Fibroblast of the aortic adventitia (primary cell): ENCODE measurements around the gene PLA2G5. TPM values are rescaled to one million over a fixed set of nuclear protein-coding genes. Genes with fewer than 3 reads are reported as not detected.

Experiments used
- DNase-seq: peaks from one replicate; pipeline ENCODE4 v3.0.0-alpha.2; 2010; ENCODE audit warnings: low read depth
- H3K4me3 ChIP-seq: 2 replicates; pipeline ENCODE4 v1.5.1; 2011; ENCODE audit warnings: low read depth, mild to moderate bottlenecking, control low read depth, low read length, moderate library complexity
- total RNA-seq: library from RNA; depleted of rRNA; stranded (reverse); fragments of >200 nt; gene quantifications from 2 replicates; pipeline ENCODE4 v1.2.3, GENCODE V29; 2012; ENCODE audit warnings: low replicate concordance
- TF ChIP-seq, protein P1 (sequence below): IDR thresholded peaks from 2 replicates; pipeline ENCODE4 v1.5.1; 2011; ENCODE audit warnings: mild to moderate bottlenecking, low read length, control low read depth, inconsistent platforms; ENCODE audit not compliant: insufficient read depth

Gene PLA2G5
- total RNA-seq, 1 donor: 0.36 TPM

DNA sequence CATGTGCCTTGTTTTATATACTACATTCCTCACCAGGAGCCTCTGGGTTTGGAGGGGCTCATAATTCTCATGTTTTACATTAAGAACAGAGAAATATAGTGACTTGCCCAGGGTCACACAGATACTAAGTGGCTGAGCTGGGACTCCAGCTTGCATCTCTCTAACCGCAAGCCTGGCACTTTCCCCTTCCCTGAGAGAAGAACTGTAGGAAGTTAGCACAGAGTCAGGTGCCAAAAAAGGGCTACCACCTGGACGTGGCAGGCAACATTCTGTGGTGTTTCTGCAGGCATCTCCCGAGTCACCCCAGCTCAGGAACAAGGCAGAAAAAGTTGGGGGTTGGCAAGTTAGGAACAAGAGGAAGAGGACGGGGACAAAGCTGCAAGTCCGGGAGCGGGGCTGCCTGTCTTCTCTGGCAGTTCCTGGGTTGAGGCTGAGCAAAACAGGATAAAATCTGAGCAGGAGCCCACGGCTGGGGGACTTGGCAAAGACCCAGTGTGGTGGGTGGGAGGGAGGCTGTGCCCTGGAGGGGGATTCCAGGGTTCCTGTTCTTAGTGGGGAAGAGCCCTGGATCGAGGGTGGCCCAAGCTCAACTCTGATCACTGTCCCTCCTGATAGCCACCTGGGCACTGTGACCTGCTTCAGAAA lies 9.8 kb downstream of the PLA2G5 start:
- H3K4me3 ChIP-seq: no peak overlapping the region
- no peak for DNase-seq
- TF ChIP-seq, protein P1, sequence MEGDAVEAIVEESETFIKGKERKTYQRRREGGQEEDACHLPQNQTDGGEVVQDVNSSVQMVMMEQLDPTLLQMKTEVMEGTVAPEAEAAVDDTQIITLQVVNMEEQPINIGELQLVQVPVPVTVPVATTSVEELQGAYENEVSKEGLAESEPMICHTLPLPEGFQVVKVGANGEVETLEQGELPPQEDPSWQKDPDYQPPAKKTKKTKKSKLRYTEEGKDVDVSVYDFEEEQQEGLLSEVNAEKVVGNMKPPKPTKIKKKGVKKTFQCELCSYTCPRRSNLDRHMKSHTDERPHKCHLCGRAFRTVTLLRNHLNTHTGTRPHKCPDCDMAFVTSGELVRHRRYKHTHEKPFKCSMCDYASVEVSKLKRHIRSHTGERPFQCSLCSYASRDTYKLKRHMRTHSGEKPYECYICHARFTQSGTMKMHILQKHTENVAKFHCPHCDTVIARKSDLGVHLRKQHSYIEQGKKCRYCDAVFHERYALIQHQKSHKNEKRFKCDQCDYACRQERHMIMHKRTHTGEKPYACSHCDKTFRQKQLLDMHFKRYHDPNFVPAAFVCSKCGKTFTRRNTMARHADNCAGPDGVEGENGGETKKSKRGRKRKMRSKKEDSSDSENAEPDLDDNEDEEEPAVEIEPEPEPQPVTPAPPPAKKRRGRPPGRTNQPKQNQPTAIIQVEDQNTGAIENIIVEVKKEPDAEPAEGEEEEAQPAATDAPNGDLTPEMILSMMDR: no peak

- H3K4me3 ChIP-seq: no peak overlapping the region
- TF ChIP-seq, protein P1: no peak
- no peak for DNase-seq
Observed at GRCh38 chr1:20080441-20081352, 10.7 kb downstream of the PLA2G5 start.

- H3K4me3 ChIP-seq: no peak overlapping the region
- TF ChIP-seq, protein P1: no peak
- DNase-seq: no peak
Observed at GRCh38 chr1:20081353-20081810, 11.4 kb downstream of the PLA2G5 start.

GRCh38 chr1:20082772-20083171 lies 12.8 kb downstream of the PLA2G5 start:
- TF ChIP-seq, protein P1: no peak
- DNase-seq: no peak
- no peak overlapping the region for H3K4me3 ChIP-seq

DNA sequence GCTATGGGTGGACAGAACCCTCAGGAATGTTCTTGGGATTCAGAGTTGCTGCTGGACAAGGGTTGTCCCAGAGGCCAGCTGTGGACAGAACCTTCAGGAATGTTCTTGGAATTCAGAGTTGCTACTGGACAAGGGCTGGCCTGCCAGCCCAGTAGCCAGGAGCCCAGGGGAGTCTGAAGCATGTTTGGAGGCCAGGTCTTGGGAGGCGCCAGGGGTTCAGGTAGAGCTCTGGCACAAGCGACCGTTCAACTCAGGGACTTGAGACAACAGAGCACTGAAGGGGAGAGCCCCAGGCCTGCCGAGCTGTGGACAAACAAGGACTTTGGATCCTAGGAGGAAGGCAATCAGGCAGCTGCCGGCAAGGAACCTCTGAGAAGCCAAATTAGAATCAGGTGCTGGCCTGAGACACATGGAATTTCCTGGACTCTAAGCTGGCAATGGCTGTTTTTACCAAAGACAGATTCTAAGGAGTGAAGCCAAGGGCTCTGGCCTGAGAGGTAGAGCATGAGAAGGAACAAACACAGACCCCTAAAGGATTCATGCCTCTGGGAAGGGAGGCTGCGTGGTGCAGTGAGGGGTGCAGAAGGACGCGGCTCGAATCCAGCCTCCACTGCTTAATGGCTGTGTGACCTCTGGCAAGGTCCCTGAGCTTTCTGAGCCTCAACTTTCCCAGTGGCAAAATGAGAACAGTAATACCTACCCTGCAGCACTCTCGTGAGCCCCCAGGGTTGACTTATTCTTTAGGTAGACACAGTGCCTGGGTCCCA lies 13.4 kb downstream of the PLA2G5 start:
- no peak for DNase-seq
- TF ChIP-seq, protein P1: no peak
- no peak overlapping the region for H3K4me3 ChIP-seq

DNA sequence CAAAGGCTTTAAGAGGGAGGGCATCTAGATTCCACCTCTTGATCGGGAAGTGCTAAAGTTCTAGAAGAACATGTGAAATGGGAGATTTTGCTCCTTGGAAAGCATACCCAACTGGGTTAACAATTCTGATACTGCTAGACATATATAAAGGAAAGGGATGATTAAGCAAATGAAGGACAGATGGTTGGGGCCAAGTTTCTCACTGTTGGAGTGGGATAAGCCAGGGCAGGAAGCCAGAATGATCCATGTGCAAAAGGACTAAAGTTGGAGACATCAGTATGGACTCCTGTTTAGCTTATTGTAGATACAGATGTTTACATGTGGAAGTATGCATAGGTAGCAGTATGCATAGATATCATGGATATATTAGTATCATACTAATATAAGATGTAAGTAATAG lies 16.8 kb downstream of the PLA2G5 start:
- H3K4me3 ChIP-seq: no peak overlapping the region
- no peak for DNase-seq
- TF ChIP-seq, protein P1: no peak
